Hepatocyte (in vitro differentiated cells): Measurements from ENCODE around the gene PHB1. TPM values are rescaled to one million over a fixed set of nuclear protein-coding genes. Genes with fewer than 3 reads are reported as not detected.

Source experiments
- DNase-seq: peaks from one replicate; pipeline ENCODE4 v3.0.0-alpha.2; 2016; ENCODE audit warnings: low spot score
- H2AFZ ChIP-seq: fragments of 200-600 bp; sonication (generic); 2 replicates; pipeline ENCODE4 v1.6.0; 2016; ENCODE audit warnings: antibody characterized with exemption, mild to moderate bottlenecking
- H3K27ac ChIP-seq: fragments of 200-600 bp; sonication (generic); 2 replicates; pipeline ENCODE4 v1.5.1; 2016; ENCODE audit warnings: mild to moderate bottlenecking
- H3K27me3 ChIP-seq: fragments of 200-600 bp; sonication (generic); 2 replicates; pipeline ENCODE4 v1.6.1; 2016
- H3K36me3 ChIP-seq: fragments of 200-600 bp; sonication (generic); replicated peaks from 2 replicates; pipeline ENCODE4 v1.5.1; 2016; ENCODE audit warnings: low read depth; ENCODE audit not compliant: insufficient read depth
- H3K4me1 ChIP-seq: fragments of 200-600 bp; sonication (generic); 2 replicates; pipeline ENCODE4 v1.5.1; 2016; ENCODE audit warnings: mild to moderate bottlenecking, moderate library complexity; ENCODE audit not compliant: insufficient read depth
- H3K4me2 ChIP-seq: fragments of 200-600 bp; sonication (generic); 2 replicates; pipeline ENCODE4 v1.6.0; 2016
- H3K4me3 ChIP-seq: fragments of 200-600 bp; sonication (generic); 2 replicates; pipeline ENCODE4 v1.5.1; 2016; ENCODE audit warnings: mild to moderate bottlenecking
- H3K79me2 ChIP-seq: fragments of 200-600 bp; sonication (generic); 2 replicates; pipeline ENCODE4 v1.6.0; 2017; ENCODE audit warnings: mild to moderate bottlenecking
- H3K9me2 ChIP-seq: fragments of 200-600 bp; sonication (generic); replicated peaks from 2 replicates; pipeline ENCODE4 v1.6.0; 2017; ENCODE audit warnings: mild to moderate bottlenecking; ENCODE audit not compliant: insufficient read depth
- H3K9me3 ChIP-seq: fragments of 200-600 bp; sonication (generic); 2 replicates; pipeline ENCODE4 v1.5.1; 2016; ENCODE audit warnings: low read depth, mild to moderate bottlenecking
- H4K20me1 ChIP-seq: fragments of 200-600 bp; sonication (generic); 2 replicates; pipeline ENCODE4 v1.6.0; 2016; ENCODE audit warnings: mild to moderate bottlenecking; ENCODE audit not compliant: insufficient read depth, poor library complexity, severe bottlenecking
- EZH2 ChIP-seq: fragments of 200-600 bp; sonication (generic); IDR thresholded peaks from 2 replicates; pipeline ENCODE4 v1.6.1; 2016; ENCODE audit warnings: antibody characterized with exemption, mild to moderate bottlenecking, borderline replicate concordance
- EZH2phosphoT487 ChIP-seq: fragments of 200-600 bp; sonication (generic); IDR thresholded peaks from one replicate; pipeline ENCODE4 v1.6.1; 2018; ENCODE audit warnings: antibody characterized with exemption, mild to moderate bottlenecking, low read depth, moderate library complexity; ENCODE audit not compliant: unreplicated experiment, severe bottlenecking
- WGBS: methylation state at CpG from one replicate; pipeline ENCODE4 v1.1.6; 2016; ENCODE audit warnings: low lambda C conversion rate; ENCODE audit errors: missing lambda C conversion rate; 5-methylcytosine and 5-hydroxymethylcytosine counted together
- polyA plus RNA-seq: library from polyadenylated mRNA; unstranded; fragments of >200 nt; fragmentation: Nextera tagmentation; extraction: Ambion mirVana; gene quantifications from 2 replicates; pipeline ENCODE4 v1.2.1, GENCODE V29; 2016
- total RNA-seq: library from RNA; depleted of rRNA; stranded (reverse); fragments of >200 nt; gene quantifications from 2 replicates; pipeline ENCODE4 v1.2.3, GENCODE V29; 2014
- TF ChIP-seq, protein P1 (sequence below): fragments of 200-600 bp; sonication (generic); IDR thresholded peaks from 2 replicates; pipeline ENCODE4 v1.5.1; 2016; ENCODE audit warnings: antibody characterized with exemption, mild to moderate bottlenecking; ENCODE audit not compliant: poor library complexity

PHB1 gene
- total and polyA plus RNA-seq, 2 experiments from 2014 or later, result 114 to 171 TPM

DNA sequence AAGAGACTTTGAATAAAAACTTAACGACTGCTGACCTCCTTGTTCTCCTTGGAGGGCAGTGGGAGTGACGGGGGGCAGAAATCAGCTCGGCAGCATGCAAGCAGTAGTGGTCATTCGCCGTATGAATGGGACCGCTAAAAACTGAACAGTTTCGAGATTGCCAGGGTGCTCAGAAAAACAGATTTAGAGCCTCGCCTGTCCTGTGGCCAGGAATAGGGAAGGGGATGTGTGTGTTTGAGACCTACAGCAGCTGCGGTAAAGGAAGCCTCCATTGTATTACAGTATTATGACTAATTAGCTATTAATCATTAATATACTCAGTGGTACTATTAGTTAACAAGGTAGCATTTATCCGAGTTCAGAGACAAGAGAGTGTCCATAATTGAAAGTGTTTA, 52.0 kb downstream of the PHB1 start:
- Histone ChIP-seq H3K27me3 (no peaks in the 10 kb centered on the region), H4K20me1 (peaks cover 35% of the 10 kb centered on the region), H3K9me3 (no peaks in the 10 kb centered on the region), H3K9me2 (no peaks in the 10 kb centered on the region), H3K79me2 (peaks cover 38% of the 10 kb centered on the region), H3K4me1 (peaks cover 30% of the 10 kb centered on the region), H2AFZ (peak overlapping the region; percentile 88), H3K27ac (peak overlapping the region; percentile 94), H3K36me3 (no peaks in the 10 kb centered on the region), H3K4me3 (peak overlapping the region; percentile 1), H3K4me2 (peak overlapping the region; percentile 74)
- no peak for TF ChIP-seq EZH2
- TF ChIP-seq EZH2phosphoT487, result no peak
- TF ChIP-seq, protein P1, sequence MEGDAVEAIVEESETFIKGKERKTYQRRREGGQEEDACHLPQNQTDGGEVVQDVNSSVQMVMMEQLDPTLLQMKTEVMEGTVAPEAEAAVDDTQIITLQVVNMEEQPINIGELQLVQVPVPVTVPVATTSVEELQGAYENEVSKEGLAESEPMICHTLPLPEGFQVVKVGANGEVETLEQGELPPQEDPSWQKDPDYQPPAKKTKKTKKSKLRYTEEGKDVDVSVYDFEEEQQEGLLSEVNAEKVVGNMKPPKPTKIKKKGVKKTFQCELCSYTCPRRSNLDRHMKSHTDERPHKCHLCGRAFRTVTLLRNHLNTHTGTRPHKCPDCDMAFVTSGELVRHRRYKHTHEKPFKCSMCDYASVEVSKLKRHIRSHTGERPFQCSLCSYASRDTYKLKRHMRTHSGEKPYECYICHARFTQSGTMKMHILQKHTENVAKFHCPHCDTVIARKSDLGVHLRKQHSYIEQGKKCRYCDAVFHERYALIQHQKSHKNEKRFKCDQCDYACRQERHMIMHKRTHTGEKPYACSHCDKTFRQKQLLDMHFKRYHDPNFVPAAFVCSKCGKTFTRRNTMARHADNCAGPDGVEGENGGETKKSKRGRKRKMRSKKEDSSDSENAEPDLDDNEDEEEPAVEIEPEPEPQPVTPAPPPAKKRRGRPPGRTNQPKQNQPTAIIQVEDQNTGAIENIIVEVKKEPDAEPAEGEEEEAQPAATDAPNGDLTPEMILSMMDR, result no peak
- peak; percentile 11 for DNase-seq
- 22% methylated on average over 10 of the region's 10 CpGs for WGBS

DNA sequence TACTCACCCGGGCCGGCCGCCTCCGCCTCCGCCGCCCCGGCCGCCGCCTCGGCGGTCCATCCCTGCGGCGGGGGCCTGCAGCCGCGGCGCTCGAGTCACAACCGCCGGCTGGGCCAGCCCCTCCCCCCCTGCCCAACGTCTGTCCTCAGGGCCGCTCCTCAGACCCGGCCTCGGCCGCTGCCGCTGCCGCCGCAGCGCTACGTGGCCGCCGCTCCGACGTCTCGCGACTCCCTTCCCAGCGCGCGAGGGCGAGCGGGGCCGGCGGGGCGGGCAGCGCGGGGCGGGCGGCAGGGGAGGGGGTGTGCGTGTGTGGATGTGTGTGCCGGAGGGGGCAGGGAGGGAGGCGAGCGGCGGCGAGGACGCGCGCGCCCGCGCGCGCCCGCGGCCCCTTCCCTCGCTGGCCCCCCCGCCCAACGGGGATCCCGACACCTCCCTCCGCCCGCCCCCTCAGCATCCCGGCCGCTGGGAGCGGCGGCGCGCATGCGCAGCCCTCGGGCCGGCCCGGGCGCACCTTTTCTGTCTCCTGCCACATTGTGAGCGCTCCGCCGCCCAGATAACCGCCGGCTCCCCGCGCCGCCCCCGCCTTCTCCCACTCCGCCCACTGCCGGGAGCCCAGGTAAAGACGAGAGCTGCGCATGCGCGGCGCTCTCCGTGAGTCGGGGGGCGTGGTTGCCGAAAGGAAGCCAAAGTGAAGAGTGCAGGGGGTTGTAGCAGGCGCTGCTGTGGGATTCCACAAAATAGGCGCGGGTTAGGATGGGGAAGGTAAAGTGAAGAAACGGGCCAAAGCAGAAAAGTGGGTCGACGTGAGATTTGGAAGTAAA, 52.6 kb downstream of the PHB1 start, which contains the start of gene ZNF652:
ZNF652 (minus strand) TSS at position 349 of the 821 bp plus-strand sequence. CDS start 44,525 bp downstream, outside the sequence.
- H3K4me1 ChIP-seq, result peaks cover 36% of the 10 kb centered on the region
- under 1% methylated on average over 25 of the region's 106 CpGs for WGBS
- TF ChIP-seq, protein P1, result no peak
- TF ChIP-seq EZH2, result no peak
- TF ChIP-seq EZH2phosphoT487, result no peak

DNA sequence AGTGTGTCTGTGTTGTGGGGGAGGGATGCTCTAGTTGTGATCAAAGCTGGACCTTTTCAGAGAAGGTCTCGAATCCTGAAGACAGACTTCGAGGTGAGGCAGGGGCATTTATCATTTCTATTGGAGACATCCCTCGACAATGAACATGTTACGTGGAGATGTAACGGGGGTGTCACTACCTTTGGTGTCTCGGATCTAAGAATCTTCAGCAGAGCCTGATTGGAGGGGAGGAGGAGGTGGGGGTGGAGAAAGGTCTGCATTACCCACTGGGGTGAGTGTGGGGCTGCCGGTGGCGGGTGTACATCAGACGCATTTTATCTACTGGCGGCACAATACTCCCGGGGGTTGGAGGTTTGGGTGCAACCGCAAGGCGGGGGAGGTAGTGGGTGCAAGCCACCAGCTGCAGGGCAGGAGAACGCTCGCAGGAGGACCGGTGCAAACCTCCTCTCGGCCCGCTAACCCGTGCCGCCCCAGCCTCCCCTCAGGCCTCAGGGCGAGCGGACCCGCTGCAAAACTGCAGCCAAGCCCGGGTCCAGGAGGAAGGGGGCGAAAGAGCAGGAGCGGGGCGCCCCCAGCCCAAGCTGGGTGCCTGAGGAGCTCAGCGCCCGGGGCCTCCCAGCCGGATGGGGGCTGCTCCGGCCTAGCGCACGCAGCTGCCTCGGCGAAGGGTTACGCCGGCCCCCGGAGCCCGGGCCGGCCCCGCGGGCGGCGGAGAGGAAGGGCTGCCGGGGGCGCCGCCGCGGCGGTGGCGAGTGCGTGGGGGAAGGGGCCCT, 53.4 kb downstream of the PHB1 start:
- H3K36me3 ChIP-seq, result no peaks in the 10 kb centered on the region
- under 1% methylated on average over 34 of the region's 52 CpGs for WGBS
- no peaks in the 10 kb centered on the region for H3K9me2 ChIP-seq
- peak overlapping the region; percentile 66 for H2AFZ ChIP-seq
- no peaks in the 10 kb centered on the region for H3K9me3 ChIP-seq
- TF ChIP-seq EZH2 (no peak), EZH2phosphoT487 (no peak)
- TF ChIP-seq, protein P1, result no peak
- peaks cover 52% of the 10 kb centered on the region for H3K79me2 ChIP-seq
- DNase-seq, result peak; percentile 43
- H3K27me3 ChIP-seq, result no peaks in the 10 kb centered on the region
- peak overlapping the region; percentile 96 for H3K4me2 ChIP-seq
- peaks cover 37% of the 10 kb centered on the region for H3K4me1 ChIP-seq
- H3K27ac ChIP-seq, result peak overlapping the region; percentile 94
- H4K20me1 ChIP-seq, result peaks cover 49% of the 10 kb centered on the region
- H3K4me3 ChIP-seq, result peak overlapping the region; percentile 95

More for the DNA sequence above, 52.6 kb downstream of the PHB1 start, which contains the start of gene ZNF652:
- Histone ChIP-seq H3K27me3 (no peaks in the 10 kb centered on the region), H4K20me1 (peaks cover 41% of the 10 kb centered on the region), H2AFZ (peak within 1 kb of the TSS; percentile 88), H3K9me2 (no peaks in the 10 kb centered on the region), H3K9me3 (no peaks in the 10 kb centered on the region), H3K27ac (peak within 1 kb of the TSS; percentile 94), H3K36me3 (no peaks in the 10 kb centered on the region), H3K4me3 (peak within 1 kb of the TSS; percentile 95), H3K4me2 (peak within 1 kb of the TSS; percentile 96), H3K79me2 (peaks cover 44% of the 10 kb centered on the region)
- DNase-seq, result peak; percentile 98
